HG03342 (cell line): Measurements from ENCODE around the gene RRBP1.

Experiments
- ATAC-seq: cut with Tn5 transposase; IDR thresholded peaks from one replicate; pipeline ENCODE4 v1.9.1; 2021; ENCODE audit warnings: mild to moderate bottlenecking, moderate library complexity; ENCODE audit not compliant: unreplicated experiment

RRBP1 gene

GRCh38 chr20:17636523-17637412 is 45.3 kb downstream of the RRBP1 start:
- ATAC-seq, result no peak

DNA sequence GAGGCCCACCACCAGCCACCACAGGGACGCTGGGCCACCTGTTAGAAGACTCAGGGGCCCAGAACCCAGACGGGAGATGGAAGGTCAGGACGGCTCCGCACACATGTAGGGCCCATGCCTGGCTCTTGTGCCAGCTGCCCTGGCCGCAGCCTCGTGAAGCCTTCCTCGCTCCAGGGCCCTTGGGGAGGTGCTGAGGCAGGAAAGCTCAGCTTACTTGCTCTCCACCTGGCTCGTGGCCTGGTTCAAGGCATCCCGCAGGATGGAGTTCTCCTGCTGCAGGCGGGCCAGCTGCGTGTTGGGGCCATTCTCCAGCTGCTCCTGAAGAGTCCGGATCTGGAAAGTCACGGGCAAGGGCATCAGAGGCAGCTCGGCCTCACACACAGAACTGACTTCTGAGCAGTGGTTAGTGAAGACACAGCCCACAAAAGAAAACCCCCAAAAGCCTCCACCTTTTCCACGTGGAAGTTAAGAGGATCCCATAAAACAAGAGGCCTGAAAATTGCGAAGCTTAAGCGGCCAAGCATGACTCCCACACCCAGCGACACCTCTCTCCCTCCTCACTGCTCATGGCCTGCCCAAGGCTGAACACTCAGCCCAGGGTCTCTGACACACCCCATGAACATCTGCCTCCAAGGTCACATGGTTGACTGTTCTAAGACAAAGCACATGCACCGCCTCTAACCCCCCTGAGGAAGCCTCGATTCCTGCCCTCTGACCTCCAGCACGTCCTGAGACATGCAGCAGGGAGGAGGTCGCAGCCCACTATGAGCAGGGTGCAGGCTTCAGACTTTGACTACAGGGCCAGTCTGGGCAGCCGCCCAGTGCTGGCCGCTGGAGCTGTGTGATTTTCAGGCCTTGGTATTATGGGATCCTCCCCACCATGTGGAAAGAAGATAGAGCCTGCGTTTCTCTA is 46.5 kb downstream of the RRBP1 start:
- ATAC-seq, result no peak

- no peak for ATAC-seq
These were observed 47.2 kb downstream of the RRBP1 start for GRCh38 chr20:17634661-17635331.

DNA sequence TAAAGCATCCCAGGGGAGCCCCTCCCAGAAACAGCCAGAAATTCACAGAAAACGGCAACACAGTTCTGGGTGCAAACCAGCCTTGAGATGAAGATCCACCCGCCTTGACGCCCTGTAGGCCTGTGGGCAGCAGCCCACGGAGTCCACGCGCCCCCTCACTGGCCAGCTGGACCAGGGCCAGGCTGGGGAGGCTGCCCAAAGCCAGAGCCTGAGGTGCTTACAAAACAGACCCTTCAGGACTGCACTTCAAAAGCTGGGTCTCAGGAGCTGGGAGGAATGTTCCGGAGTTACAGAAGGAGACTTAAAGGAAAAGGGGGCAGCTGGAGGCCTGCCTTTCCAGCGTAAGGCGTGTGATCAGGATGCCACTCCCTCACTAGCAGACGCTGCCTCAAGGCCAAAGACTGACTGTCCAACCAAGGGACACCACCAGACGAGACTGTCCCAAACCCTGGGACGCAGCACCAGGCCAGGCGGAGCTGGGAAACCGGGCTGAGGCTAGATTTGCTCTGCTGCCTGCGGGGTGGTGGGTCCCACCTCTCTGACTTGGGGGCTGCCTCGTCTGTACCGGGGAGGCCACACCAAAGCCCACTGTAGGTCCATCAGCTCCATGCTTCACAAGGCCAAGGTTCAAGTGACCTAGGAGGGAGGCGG is 48.1 kb downstream of the RRBP1 start:
- no peak for ATAC-seq

- ATAC-seq, result no peak
These were observed 48.7 kb downstream of the RRBP1 start for GRCh38 chr20:17633221-17633849.

DNA sequence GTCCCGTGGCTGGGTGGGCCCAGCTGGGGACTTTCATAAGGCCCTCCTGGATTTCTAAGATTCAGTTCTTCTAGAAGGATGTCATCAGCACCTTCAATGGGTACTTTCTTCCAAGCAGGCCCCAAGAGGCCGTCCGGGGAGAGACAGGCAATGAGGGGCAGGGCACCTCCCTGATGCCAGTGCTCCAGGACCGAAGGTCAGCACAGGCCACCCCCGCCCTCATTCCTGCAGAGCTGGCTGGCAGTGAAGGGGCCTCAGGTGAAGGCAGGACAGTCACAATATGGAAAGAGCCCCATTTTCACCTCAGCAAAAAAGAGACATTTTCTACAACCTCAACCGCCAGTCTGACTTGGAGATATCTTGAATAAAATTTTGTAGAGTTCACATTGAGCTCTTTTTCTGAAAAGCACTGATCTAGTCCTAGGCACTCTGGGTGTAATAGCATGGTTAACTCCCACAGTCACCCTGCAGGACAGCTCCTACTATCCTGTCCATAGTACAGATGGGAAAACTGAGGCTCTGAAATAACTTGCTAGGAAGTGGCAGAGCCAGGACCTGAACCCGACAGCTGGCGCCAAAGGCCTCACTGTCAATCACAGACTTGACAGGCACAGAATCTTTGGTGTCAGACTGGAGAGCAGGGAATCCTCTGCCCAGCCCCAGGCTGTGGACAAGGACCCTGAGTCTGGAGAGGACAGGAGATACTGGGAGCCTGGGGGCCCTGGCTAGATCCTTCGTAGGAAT is 50.3 kb downstream of the RRBP1 start:
- no peak for ATAC-seq

- ATAC-seq, result no peak
These were observed 51.2 kb downstream of the RRBP1 start for GRCh38 chr20:17630806-17631195.

GRCh38 chr20:17630151-17630805 is 51.8 kb downstream of the RRBP1 start:
- no peak for ATAC-seq

DNA sequence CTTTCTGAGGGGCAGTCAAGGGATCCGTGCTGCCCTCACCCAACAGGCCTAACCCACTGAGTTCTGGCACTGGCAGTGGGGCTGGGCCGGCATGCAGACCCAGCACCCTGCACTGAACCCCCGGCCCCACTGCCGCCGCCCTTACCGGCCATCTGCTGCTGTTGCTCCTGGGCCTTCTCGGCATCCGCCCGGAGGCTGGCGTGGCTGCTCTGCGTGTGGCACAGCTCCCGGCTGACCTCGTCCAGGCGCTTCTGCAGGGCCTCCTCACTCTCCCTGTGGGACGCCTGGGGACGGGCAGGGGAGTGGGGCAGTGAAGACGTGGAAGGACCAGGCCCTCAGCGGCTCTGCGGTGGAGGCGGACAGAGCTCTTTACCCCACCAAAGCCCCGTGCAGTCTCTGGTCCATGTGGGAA is 52.4 kb downstream of the RRBP1 start:
- no peak for ATAC-seq

DNA sequence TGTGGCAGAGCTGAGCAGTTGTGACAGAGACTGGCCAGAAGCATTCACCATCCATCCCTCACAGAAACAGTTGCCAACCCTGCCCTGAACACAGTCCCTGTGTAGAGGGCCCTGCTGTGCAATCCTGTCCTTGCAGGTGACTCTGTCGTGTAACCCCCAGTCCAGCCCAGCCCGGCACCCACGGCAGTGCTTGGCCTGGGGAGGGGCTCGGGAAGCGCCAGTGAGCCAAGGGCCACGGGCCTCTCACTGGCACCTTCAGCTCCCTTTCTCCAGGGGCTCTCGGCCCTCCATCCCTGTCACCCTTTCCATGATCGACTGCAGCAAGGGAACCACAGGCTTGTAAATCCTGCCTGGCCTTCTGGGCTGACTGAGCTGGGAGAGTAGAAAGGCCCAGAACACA is 53.0 kb downstream of the RRBP1 start:
- no peak for ATAC-seq

DNA sequence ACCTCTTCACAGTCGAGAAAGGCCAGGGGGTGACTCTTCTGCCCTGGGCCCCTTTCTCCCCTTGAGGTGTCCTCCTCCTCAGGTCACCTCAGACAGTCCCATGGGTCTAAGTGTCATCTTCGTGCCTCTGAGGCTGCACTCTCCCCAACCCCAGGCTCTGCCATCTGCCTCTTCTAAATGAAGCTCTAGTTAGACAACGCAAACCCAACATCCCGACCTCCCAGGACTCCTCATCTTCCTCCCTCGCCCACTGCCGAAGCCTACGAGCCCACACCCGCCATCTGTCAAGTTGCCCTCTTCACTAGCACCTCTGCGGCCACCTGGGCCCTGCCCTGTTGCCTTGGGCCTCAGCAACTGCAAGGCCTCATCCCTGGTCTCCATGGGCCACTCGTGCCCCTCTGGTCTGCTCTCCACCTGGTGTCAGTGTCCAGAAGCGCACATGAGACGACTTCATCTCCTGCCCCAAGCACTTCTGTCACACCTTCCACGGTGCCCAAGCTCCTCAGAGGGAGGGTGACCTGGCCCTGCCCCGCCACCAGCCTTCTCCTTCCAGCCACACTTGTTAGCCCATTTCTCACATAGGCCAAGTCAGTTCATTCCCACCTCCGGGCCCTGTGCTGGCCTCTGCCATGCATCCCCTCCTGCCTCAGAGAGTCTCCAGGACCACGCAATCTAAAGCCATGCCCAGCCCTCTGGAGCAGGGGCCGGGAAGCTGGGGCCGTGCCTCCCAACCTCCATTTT is 53.8 kb downstream of the RRBP1 start:
- no peak for ATAC-seq

- ATAC-seq, result no peak
These were observed 54.7 kb downstream of the RRBP1 start for GRCh38 chr20:17627101-17627955.

DNA sequence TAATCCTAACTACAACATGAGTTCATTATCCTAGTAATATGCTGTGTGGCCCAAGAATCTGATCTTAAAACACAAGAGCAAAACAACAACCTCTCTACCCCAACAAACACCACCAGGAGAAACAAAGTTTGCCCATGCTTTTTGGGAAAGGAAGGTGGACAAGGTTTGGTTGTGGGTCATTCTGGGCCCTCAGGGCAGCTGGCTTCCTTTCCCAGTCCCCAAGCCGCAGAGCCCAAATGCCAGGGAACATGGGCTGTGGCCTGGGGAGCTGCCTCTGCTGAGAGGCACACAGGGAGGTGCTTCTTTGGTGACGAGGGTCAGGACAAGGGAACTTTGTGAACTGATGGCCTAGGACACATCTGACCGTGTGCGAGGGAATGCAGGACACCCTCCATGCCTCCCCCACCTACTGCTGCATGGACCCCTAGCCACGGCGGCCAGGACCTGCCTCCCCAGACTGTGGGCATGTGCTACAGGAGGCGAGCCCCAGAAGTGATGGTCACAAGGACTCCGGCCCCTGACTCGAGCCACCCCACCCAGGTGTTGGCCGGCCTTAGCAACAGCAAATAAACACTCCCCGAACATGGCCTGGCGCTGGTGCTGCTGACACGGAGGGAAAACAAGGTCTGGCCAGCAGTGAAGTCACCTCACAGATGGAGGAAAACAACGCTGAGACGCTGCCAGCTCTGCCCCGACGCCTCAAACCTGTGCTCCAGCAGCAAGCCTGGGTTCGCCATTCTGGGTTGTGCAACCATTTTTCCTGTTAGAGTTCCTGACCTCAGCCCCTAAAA is 55.6 kb downstream of the RRBP1 start:
- no peak for ATAC-seq

DNA sequence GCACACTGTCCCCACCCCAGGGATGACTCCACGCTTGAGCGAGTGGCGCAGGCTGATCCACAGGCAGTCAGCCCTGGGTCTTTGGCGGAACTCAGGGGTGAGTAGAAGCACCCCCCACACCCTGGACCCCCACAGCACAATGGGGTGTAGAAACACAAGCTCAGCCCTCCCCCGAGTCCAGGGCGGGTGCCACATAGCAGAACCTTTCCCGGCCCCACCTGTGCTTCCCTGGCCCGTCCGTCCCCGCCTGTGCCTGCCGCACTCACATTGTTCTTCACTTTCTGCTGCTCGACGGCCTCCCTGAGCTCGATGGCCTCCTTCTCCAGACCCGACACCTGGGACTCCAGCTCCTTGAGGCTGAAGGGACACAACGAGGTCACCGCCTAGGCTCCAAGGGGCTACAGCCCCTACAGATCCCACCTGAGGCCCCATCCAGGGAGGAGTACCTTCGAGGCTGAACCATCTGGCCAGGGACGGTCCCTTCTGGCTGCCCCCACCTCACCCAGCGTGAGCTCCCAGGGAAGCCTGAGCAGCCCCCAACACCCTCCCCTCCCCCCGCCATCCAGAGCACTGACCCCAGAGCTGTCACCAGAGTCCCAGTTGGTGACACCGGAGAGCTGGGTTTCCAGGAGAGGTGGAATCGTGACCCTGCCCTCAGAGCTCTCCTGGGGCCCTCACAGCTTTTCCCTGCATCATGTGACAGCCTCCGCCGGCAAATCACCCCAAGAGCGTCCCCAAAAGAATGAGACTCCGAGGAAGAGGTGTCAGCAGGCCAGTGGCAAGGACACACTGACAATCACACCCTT is 56.6 kb downstream of the RRBP1 start:
- no peak for ATAC-seq

- ATAC-seq, result no peak
These were observed 57.3 kb downstream of the RRBP1 start for GRCh38 chr20:17624551-17625245.
